Ascending aorta (tissue), 2 donors: ENCODE data around the gene FBXW2. TPM values are rescaled to one million over a fixed set of nuclear protein-coding genes. Genes with fewer than 3 reads are reported as not detected.

Source experiments
- DNase-seq, 2 donors: peaks; one replicate each; pipeline ENCODE4 v3.0.0-alpha.2; 2019; ENCODE audit warnings: low spot score in 2 of 2
- H3K27ac ChIP-seq, 2 donors: fragments of 200-600 bp; sonication (generic); one replicate each; pipeline ENCODE4 v1.5.1; 2016 to 2017; ENCODE audit warnings: mild to moderate bottlenecking in 1 of 2
- H3K27me3 ChIP-seq: fragments of 200-600 bp; sonication (generic); one replicate; pipeline ENCODE4 v1.5.1; 2017
- H3K36me3 ChIP-seq, 2 donors: fragments of 200-600 bp; sonication (generic); one replicate each; pipeline ENCODE4 v1.5.1; 2016
- H3K4me1 ChIP-seq, 2 donors: fragments of 200-600 bp; sonication (generic); one replicate each; pipeline ENCODE4 v1.5.1; 2016 to 2017; ENCODE audit warnings: mild to moderate bottlenecking in 1 of 2
- H3K4me3 ChIP-seq, 2 donors: fragments of 200-600 bp; sonication (generic); one replicate each; pipeline ENCODE4 v1.5.1; 2016 to 2017; ENCODE audit warnings: mild to moderate bottlenecking in 1 of 2
- H3K9me3 ChIP-seq, 2 donors: fragments of 200-600 bp; sonication (generic); one replicate each; pipeline ENCODE4 v1.5.1; 2016
- CTCF ChIP-seq, 3 experiments: fragments of 200-600 bp in 2 of 3; fragments of 450-650 bp in 1 of 3; sonication (generic) in 2 of 3; IDR thresholded peaks; one replicate each; pipeline ENCODE4 v1.5.1; 2016 to 2019; ENCODE audit warnings: antibody characterized with exemption in 3 of 3, mild to moderate bottlenecking in 1 of 3, moderate library complexity in 1 of 3
- intact Hi-C: fragments of 100-400 bp; cut with DNase I; formaldehyde crosslinking; loops from one replicate; pipeline ENCODE4 v1.15.1; 2023
- total RNA-seq: library from RNA; depleted of rRNA; stranded (reverse); fragments of >200 nt; gene quantifications from one replicate; pipeline ENCODE4 v1.1.0, GENCODE V29; 2016

FBXW2 gene
- total RNA-seq, 1 donor from 2014 or later, result 35.5 TPM

DNA sequence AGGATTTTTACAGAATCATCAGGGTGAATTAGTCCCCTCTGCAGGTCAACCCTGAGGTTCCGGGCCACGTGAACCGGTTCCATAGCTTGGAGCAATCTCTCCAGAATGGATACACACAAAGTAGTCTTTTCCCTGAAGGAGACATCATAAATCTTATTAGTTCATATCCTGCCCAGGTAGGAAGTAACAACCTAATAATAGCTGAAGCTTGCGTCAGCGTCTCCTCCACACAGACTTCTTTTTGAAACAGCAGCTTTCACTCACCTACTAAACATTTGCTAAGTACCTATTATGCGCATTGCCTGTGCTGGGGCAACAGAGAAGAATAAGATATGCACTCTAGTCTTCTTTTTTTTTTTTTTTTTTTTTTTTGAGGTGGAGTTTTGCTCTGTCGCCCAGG, 40.1 kb upstream of the FBXW2 start:
- no peak for DNase-seq
- no peaks in the 10 kb centered on the region for H3K27me3 ChIP-seq
- no peak for TF ChIP-seq CTCF (IDR thresholded peaks at IDR 0.05)
- peaks cover 52 to 58% of the 10 kb centered on the region in 2 donors for H3K36me3 ChIP-seq
- no peaks in the 10 kb centered on the region for H3K9me3 ChIP-seq
- no peaks in the 10 kb centered on the region for H3K4me1 ChIP-seq
- intact Hi-C loops, result no loop called here
- H3K4me3 ChIP-seq, result no peak overlapping the region
- H3K27ac ChIP-seq, result no peak overlapping the region

GRCh38 chr9:120832807-120833206, 39.6 kb upstream of the FBXW2 start:
- H3K4me1 ChIP-seq, result no peaks in the 10 kb centered on the region

DNA sequence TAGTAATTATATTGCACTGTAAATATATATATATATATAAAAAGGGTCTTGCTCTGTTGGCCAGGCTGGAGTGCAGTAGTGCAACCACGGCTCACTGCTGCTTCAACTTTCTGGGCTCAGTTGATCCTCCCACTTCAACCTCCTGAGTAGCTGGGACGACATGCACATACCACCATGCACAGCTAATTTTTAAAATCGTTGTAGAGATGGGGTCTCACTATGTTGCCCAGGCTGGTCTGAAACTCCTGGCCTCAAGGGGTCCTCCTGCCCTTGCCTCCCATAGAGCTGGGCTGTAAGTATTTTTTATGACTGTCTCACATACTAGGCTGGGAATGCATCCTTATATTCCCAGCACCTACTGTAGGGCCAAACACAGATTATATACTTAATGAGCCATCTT, 37.6 kb upstream of the FBXW2 start:
- Histone ChIP-seq H3K27ac (no peak overlapping the region), H3K27me3 (no peaks in the 10 kb centered on the region), H3K9me3 (no peaks in the 10 kb centered on the region), H3K4me3 (no peak overlapping the region), H3K36me3 (peaks cover 73 to 74% of the 10 kb centered on the region in 2 donors), H3K4me1 (no peaks in the 10 kb centered on the region)
- intact Hi-C loops, result no loop called here
- TF ChIP-seq CTCF (IDR thresholded peaks at IDR 0.05), result no peak
- no peak for DNase-seq

More at GRCh38 chr9:120832807-120833206, 39.6 kb upstream of the FBXW2 start:
- Histone ChIP-seq H3K27me3 (no peaks in the 10 kb centered on the region), H3K9me3 (no peaks in the 10 kb centered on the region), H3K27ac (no peak overlapping the region), H3K4me3 (no peak overlapping the region), H3K36me3 (peaks cover 56 to 62% of the 10 kb centered on the region in 2 donors)
- intact Hi-C loops, result no loop called here
- DNase-seq, result no peak
- TF ChIP-seq CTCF (IDR thresholded peaks at IDR 0.05), result no peak

DNA sequence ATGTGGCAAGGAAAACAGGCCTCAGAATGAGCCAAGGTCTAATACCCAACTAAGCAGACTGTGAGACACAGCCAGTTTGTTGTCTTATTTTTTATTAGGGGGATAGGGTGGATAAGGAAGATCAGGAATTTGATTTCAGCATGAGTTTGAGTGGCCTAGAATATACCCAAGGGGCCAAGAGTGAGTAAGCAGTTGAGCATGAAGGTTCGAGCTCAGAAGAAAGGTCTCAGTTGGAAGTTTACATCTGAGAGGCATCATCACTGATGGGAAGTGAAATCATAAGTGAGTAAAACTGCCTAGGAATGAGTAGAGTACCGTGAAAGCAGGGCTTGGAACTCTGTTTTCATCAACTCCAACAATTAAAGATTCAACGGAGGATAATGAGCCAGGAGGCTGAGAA, 36.9 kb upstream of the FBXW2 start:
- no peak overlapping the region for H3K27ac ChIP-seq
- H3K9me3 ChIP-seq, result no peaks in the 10 kb centered on the region
- intact Hi-C loops, result no loop called here
- DNase-seq, result no peak
- no peak overlapping the region for H3K4me3 ChIP-seq
- H3K36me3 ChIP-seq, result peaks cover 78 to 79% of the 10 kb centered on the region in 2 donors
- TF ChIP-seq CTCF (IDR thresholded peaks at IDR 0.05), result no peak
- no peaks in the 10 kb centered on the region for H3K4me1 ChIP-seq
- no peaks in the 10 kb centered on the region for H3K27me3 ChIP-seq

- Histone ChIP-seq H3K36me3 (peaks cover 81 to 83% of the 10 kb centered on the region in 2 donors), H3K4me1 (no peaks in the 10 kb centered on the region), H3K4me3 (no peak overlapping the region), H3K9me3 (no peaks in the 10 kb centered on the region), H3K27me3 (no peaks in the 10 kb centered on the region), H3K27ac (no peak overlapping the region)
- intact Hi-C loops, result no loop called here
- TF ChIP-seq CTCF (IDR thresholded peaks at IDR 0.05), result no peak
- no peak for DNase-seq
Measured at GRCh38 chr9:120829650-120830049, 36.4 kb upstream of the FBXW2 start.

GRCh38 chr9:120820095-120820494, 26.9 kb upstream of the FBXW2 start:
- peaks cover 63 to 94% of the 10 kb centered on the region in 2 donors for H3K36me3 ChIP-seq
- DNase-seq, result no peak
- no peak overlapping the region for H3K27ac ChIP-seq
- intact Hi-C loops, result no loop called here
- no peak overlapping the region for H3K4me3 ChIP-seq
- no peaks in the 10 kb centered on the region for H3K9me3 ChIP-seq
- H3K27me3 ChIP-seq, result no peaks in the 10 kb centered on the region
- no peaks in the 10 kb centered on the region for H3K4me1 ChIP-seq
- no peak for TF ChIP-seq CTCF (IDR thresholded peaks at IDR 0.05)
